DND-41 (cell line): Measurements from ENCODE around the gene RASL10A.

Experiments
- CTCF ChIP-seq: IDR thresholded peaks from 2 replicates; pipeline ENCODE4 v1.5.1; 2012; ENCODE audit warnings: borderline replicate concordance, low read length, moderate library complexity, mild to moderate bottlenecking; ENCODE audit not compliant: poor library complexity, severe bottlenecking; ENCODE audit errors: extremely low read depth
- EZH2 ChIP-seq: IDR thresholded peaks from 3 replicates; pipeline ENCODE4 v1.6.1; 2012; ENCODE audit warnings: borderline replicate concordance, low read depth, mild to moderate bottlenecking, moderate library complexity, low read length, inconsistent platforms; ENCODE audit not compliant: severe bottlenecking

- no peak for TF ChIP-seq CTCF
- no peak for TF ChIP-seq EZH2
These were observed 23.1 kb downstream of the RASL10A start for GRCh38 chr22:29292379-29292778.
